Endothelial cell of umbilical vein (primary cell): Measurements from ENCODE around the gene KRTCAP2. TPM values are rescaled to one million over a fixed set of nuclear protein-coding genes. Genes with fewer than 3 reads are reported as not detected.

Experiments used
- BruUV-seq: library from RNA; stranded (reverse); fragments of 400-500 nt; replicated peaks from 2 replicates; lab custom pipeline; 2021; lab: Mats Ljungman, UMichigan
- CTCF ChIA-PET: fragments of 300-600, 350-600 bp; sonication (Branson Sonifier 250); formaldehyde crosslinking; loops from one replicate; lab custom pipeline; 2021; ENCODE audit warnings: antibody characterized with exemption, inconsistent platforms; lab: Charles Lee
- POLR2A ChIA-PET: fragments of 300-600, 350-600 bp; sonication (Branson Sonifier 250); formaldehyde crosslinking; loops from one replicate; lab custom pipeline; 2021; ENCODE audit warnings: antibody characterized with exemption, inconsistent platforms; lab: Charles Lee
- DNase-seq: peaks from one replicate; pipeline ENCODE4 v3.0.0-alpha.2; 2011; ENCODE audit warnings: low read depth, low spot score
- FAIRE-seq: peaks from 2 replicates; lab custom pipeline; 2011; peaks lifted over from hg19 to GRCh38; lab: Jason Lieb, UNC
- H2AFZ ChIP-seq: 2 replicates; pipeline ENCODE4 v1.6.0; 2012; ENCODE audit warnings: low read depth, low read length, control low read depth, inconsistent platforms
- H3K27ac ChIP-seq: 2 replicates; pipeline ENCODE4 v1.5.1; 2011; ENCODE audit warnings: low read depth, mild to moderate bottlenecking, control low read depth, low read length, moderate library complexity; ENCODE audit not compliant: insufficient read depth
- H3K27me3 ChIP-seq, 2 experiments: 2 replicates each; pipeline versions ENCODE4 v1.6.0 to v1.6.1; 2011; ENCODE audit warnings: low read length in 2 of 2, mixed read lengths in 1 of 2; ENCODE audit not compliant: control insufficient read depth in 2 of 2, insufficient read depth in 2 of 2
- H3K36me3 ChIP-seq, 2 experiments: 2 replicates in 1 of 2; 3 replicates in 1 of 2; pipeline ENCODE4 v1.5.1; 2011; ENCODE audit warnings: low read length in 2 of 2, mild to moderate bottlenecking in 1 of 2, moderate library complexity in 1 of 2; ENCODE audit not compliant: control insufficient read depth in 2 of 2, insufficient read depth in 2 of 2; ENCODE audit errors: extremely low read depth in 1 of 2
- H3K4me1 ChIP-seq: 3 replicates; pipeline ENCODE4 v1.5.1; 2011; ENCODE audit warnings: mild to moderate bottlenecking, low read length; ENCODE audit not compliant: control insufficient read depth, insufficient read depth; ENCODE audit errors: extremely low read depth
- H3K4me2 ChIP-seq: 2 replicates; pipeline ENCODE4 v1.6.1; 2011; ENCODE audit warnings: low read length, control low read depth, mixed read lengths; ENCODE audit not compliant: insufficient read depth
- H3K4me3 ChIP-seq, 3 experiments: fragments of 200-600 bp in 1 of 3; sonication (generic), shearing (Covaris generic) in 1 of 3; replicated peaks in 1 of 3; 2 replicates each; pipeline ENCODE4 v1.5.1; 2011 to 2016; ENCODE audit warnings: control low read depth in 3 of 3, low read length in 3 of 3, mild to moderate bottlenecking in 2 of 3, inconsistent platforms in 1 of 3, low read depth in 1 of 3, moderate library complexity in 1 of 3; ENCODE audit not compliant: insufficient read depth in 1 of 3
- H3K79me2 ChIP-seq: 2 replicates; pipeline ENCODE4 v1.6.0; 2012; ENCODE audit warnings: low read length, inconsistent platforms; ENCODE audit not compliant: control insufficient read depth, insufficient read depth
- H3K9ac ChIP-seq: replicated peaks from 2 replicates; pipeline ENCODE3; 2011; ENCODE audit warnings: low read length, control low read depth; ENCODE audit not compliant: insufficient read depth; ENCODE audit errors: extremely low read depth
- H3K9me1 ChIP-seq: replicated peaks from 3 replicates; pipeline ENCODE4 v1.6.0; 2011; ENCODE audit warnings: mild to moderate bottlenecking, low read length; ENCODE audit not compliant: control insufficient read depth, insufficient read depth; ENCODE audit errors: extremely low read depth
- H3K9me3 ChIP-seq: replicated peaks from 2 replicates; pipeline ENCODE4 v1.5.1; 2012; ENCODE audit warnings: low read length, inconsistent platforms; ENCODE audit not compliant: control insufficient read depth, insufficient read depth
- H4K20me1 ChIP-seq: replicated peaks from 2 replicates; pipeline ENCODE3; 2011; ENCODE audit warnings: mild to moderate bottlenecking, low read length; ENCODE audit not compliant: control insufficient read depth, insufficient read depth; ENCODE audit errors: extremely low read depth
- EZH2 ChIP-seq: IDR thresholded peaks from 2 replicates; pipeline ENCODE4 v1.6.1; 2012; ENCODE audit warnings: borderline replicate concordance, low read depth, mild to moderate bottlenecking, moderate library complexity, low read length, inconsistent platforms; ENCODE audit not compliant: severe bottlenecking
- FOS ChIP-seq: IDR thresholded peaks from 2 replicates; pipeline ENCODE4 v1.6.1; 2011; ENCODE audit warnings: mild to moderate bottlenecking, low read length, moderate library complexity, borderline replicate concordance; ENCODE audit not compliant: insufficient read depth
- GATA2 ChIP-seq: IDR thresholded peaks from 2 replicates; pipeline ENCODE4 v1.7.0; 2011; ENCODE audit warnings: low read depth, mild to moderate bottlenecking, moderate library complexity, mixed read lengths, low read length; ENCODE audit not compliant: insufficient read length, insufficient read depth
- JUN ChIP-seq: IDR thresholded peaks from 2 replicates; pipeline ENCODE4 v1.6.1; 2011; ENCODE audit warnings: borderline replicate concordance, low read depth; ENCODE audit not compliant: insufficient read length, insufficient read depth
- MYC ChIP-seq: IDR thresholded peaks from one replicate; pipeline ENCODE4 v1.6.1; 2011; ENCODE audit warnings: mild to moderate bottlenecking, low read depth, low read length
- POLR2A ChIP-seq: IDR thresholded peaks from 2 replicates; pipeline ENCODE4 v1.6.1; 2012; ENCODE audit warnings: low read depth, mild to moderate bottlenecking, control low read depth, low read length
- POLR2AphosphoS5 ChIP-seq: IDR thresholded peaks from 2 replicates; pipeline ENCODE4 v1.6.1; 2012; ENCODE audit warnings: low read depth, mild to moderate bottlenecking, control low read depth, low read length, moderate library complexity; ENCODE audit not compliant: insufficient read depth
- dilution Hi-C: fragments of 300-500 bp; cut with MboI; formaldehyde crosslinking; loops from one replicate; pipeline ENCODE4 v1.15.0; 2019; ENCODE audit warnings: low sequenced_read_pairs; ENCODE audit not compliant: extremely low pct_ligation_motif_present
- intact Hi-C: fragments of 100-400 bp; cut with micrococcal nuclease; formaldehyde crosslinking; loops from one replicate; pipeline ENCODE4 v1.10.0; 2022
- polyA plus RNA-seq, 4 experiments: library from polyadenylated mRNA; depleted of rRNA in 3 of 4; stranded (reverse) in 3 of 4; unstranded in 1 of 4; fragments of >200 nt; gene quantifications; 2 replicates each; pipeline versions ENCODE4 v1.2.1 to v1.2.3, GENCODE V29; 2011 to 2012; ENCODE audit warnings: missing spikeins in 1 of 4
- total RNA-seq: library from RNA; stranded (reverse); gene quantifications from 2 replicates; pipeline ENCODE4 v1.2.3, GENCODE V29; 2021
- TF ChIP-seq, protein P1 (sequence below), 2 donors: IDR thresholded peaks; 1 replicate in 1 of 2; 2 replicates in 1 of 2; pipeline ENCODE4 v1.5.1; 2011; ENCODE audit warnings: low read length in 2 of 2, mild to moderate bottlenecking in 2 of 2, moderate library complexity in 2 of 2, control low read depth in 1 of 2, inconsistent platforms in 1 of 2, low read depth in 1 of 2; ENCODE audit not compliant: insufficient read depth in 1 of 2; ENCODE audit errors: extremely low read depth in 1 of 2
- TF ChIP-seq, protein P2 (sequence below): IDR thresholded peaks from 2 replicates; pipeline ENCODE4 v1.6.1; 2011; ENCODE audit not compliant: insufficient read depth, insufficient read length

The KRTCAP2 gene
- total and polyA plus RNA-seq, 2 donors (not counting 3 experiments of a cell fraction or from before 2014, with no cell fraction given): 207 to 362 TPM

DNA sequence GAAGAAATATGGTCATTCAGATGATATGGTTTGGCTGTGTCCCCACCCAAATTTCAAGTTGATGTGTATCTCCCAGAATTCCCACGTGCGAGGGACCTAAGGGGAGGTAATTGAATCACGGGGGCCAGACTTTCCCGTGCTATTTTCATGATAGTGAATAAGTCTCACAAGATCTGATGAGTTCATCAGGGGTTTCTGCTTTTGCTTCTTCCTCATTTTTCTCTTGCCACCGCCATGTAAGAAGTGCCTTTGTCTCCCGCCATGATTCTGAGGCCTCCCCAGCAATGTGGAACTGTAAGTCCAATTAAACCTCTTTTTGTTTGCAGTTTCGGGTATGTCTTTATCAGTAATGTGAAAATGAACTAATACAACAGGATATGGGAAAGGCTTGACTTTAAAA is 31.4 kb downstream of the KRTCAP2 start:
- Histone ChIP-seq H3K79me2 (peaks cover 22% of the 10 kb centered on the region), H3K27ac (no peak overlapping the region), H3K9me1 (no peaks in the 10 kb centered on the region), H4K20me1 (no peaks in the 10 kb centered on the region), H3K27me3 (peaks cover 3 to 4% of the 10 kb centered on the region in 2 experiments), H2AFZ (no peak overlapping the region), H3K4me3 (no peak overlapping the region), H3K4me2 (no peak overlapping the region), H3K9ac (no peak overlapping the region), H3K4me1 (peaks cover 14% of the 10 kb centered on the region), H3K36me3 (peaks cover 0 to 2% of the 10 kb centered on the region in 2 experiments), H3K9me3 (no peaks in the 10 kb centered on the region)
- dilution Hi-C loops: no loop called here
- ChIA-PET POLR2A (no interaction called here), CTCF (interaction anchor here (1.1 kb wide), 1 partner anchor 31 kb away, joined by 3 read pairs; the partner anchor contains the start of gene KRTCAP2)
- BruUV-seq: no TSS peak
- intact Hi-C loops: loop anchor here (2.0 kb wide), 1 partner anchor 15 kb away; the partner anchor contains the start of gene EFNA1
- TF ChIP-seq POLR2AphosphoS5: no peak
- TF ChIP-seq GATA2: no peak
- TF ChIP-seq, protein P1, sequence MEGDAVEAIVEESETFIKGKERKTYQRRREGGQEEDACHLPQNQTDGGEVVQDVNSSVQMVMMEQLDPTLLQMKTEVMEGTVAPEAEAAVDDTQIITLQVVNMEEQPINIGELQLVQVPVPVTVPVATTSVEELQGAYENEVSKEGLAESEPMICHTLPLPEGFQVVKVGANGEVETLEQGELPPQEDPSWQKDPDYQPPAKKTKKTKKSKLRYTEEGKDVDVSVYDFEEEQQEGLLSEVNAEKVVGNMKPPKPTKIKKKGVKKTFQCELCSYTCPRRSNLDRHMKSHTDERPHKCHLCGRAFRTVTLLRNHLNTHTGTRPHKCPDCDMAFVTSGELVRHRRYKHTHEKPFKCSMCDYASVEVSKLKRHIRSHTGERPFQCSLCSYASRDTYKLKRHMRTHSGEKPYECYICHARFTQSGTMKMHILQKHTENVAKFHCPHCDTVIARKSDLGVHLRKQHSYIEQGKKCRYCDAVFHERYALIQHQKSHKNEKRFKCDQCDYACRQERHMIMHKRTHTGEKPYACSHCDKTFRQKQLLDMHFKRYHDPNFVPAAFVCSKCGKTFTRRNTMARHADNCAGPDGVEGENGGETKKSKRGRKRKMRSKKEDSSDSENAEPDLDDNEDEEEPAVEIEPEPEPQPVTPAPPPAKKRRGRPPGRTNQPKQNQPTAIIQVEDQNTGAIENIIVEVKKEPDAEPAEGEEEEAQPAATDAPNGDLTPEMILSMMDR (IDR thresholded peaks at IDR 0.05; ENCODE audit: extremely low read depth in 1 of 2, insufficient read depth in 1 of 2, low read depth in 1 of 2, low read length in 2 of 2): no peak
- no peak for TF ChIP-seq EZH2
- no peak for TF ChIP-seq POLR2A
- TF ChIP-seq, protein P2, sequence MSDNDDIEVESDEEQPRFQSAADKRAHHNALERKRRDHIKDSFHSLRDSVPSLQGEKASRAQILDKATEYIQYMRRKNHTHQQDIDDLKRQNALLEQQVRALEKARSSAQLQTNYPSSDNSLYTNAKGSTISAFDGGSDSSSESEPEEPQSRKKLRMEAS: no peak
- TF ChIP-seq JUN: no peak
- TF ChIP-seq MYC: no peak
- TF ChIP-seq FOS: no peak
- DNase-seq: no peak
- FAIRE-seq: no peak
